Loucy (cell line): ENCODE data around the gene ATP9A.

ENCODE experiments used
- EZH2phosphoT487 ChIP-seq: fragments of 200-600 bp; IDR thresholded peaks from 2 replicates; pipeline ENCODE4 v1.6.1; 2018; ENCODE audit warnings: antibody characterized with exemption, mild to moderate bottlenecking, moderate library complexity, borderline replicate concordance
- TF ChIP-seq, protein P1 (sequence below): fragments of 200-600 bp; sonication (generic); conservative IDR thresholded peaks from 2 replicates; pipeline ENCODE4 v1.5.1; 2014; ENCODE audit warnings: mild to moderate bottlenecking, antibody characterized with exemption, low read length

DNA sequence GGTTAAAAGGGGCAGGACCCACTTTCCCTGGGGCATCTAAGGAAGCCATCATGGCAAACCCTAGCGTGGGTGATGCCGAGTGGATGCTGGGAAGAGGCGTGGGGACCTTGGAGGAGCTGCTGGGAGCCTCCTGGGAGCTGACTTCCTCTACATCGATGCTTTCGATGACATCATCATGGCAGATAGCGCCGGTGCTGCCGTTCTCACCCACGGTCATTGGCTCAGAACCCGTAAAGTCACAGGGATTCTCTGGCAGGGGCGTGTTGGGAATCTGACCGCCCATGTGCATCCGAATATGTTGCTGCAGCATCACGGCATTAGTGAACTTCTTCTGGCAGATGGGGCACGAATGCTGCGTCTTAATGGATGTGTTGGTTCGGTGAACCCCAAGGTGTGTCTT is 22.1 kb upstream of the ATP9A start:
- TF ChIP-seq, protein P1, sequence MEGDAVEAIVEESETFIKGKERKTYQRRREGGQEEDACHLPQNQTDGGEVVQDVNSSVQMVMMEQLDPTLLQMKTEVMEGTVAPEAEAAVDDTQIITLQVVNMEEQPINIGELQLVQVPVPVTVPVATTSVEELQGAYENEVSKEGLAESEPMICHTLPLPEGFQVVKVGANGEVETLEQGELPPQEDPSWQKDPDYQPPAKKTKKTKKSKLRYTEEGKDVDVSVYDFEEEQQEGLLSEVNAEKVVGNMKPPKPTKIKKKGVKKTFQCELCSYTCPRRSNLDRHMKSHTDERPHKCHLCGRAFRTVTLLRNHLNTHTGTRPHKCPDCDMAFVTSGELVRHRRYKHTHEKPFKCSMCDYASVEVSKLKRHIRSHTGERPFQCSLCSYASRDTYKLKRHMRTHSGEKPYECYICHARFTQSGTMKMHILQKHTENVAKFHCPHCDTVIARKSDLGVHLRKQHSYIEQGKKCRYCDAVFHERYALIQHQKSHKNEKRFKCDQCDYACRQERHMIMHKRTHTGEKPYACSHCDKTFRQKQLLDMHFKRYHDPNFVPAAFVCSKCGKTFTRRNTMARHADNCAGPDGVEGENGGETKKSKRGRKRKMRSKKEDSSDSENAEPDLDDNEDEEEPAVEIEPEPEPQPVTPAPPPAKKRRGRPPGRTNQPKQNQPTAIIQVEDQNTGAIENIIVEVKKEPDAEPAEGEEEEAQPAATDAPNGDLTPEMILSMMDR, result no peak
- TF ChIP-seq EZH2phosphoT487, result no peak
